HuH-7 (cell line): ENCODE results near the gene ATF7.
"Not testable (repeated sequence)": the region's sequence is repeated elsewhere in the genome, so short reads cannot be mapped to it uniquely, and the experiment has no call there.

Experiments used
- DNase-seq: peaks from one replicate; pipeline ENCODE4 v3.0.0; 2011; ENCODE audit warnings: low spot score

The ATF7 gene

DNA sequence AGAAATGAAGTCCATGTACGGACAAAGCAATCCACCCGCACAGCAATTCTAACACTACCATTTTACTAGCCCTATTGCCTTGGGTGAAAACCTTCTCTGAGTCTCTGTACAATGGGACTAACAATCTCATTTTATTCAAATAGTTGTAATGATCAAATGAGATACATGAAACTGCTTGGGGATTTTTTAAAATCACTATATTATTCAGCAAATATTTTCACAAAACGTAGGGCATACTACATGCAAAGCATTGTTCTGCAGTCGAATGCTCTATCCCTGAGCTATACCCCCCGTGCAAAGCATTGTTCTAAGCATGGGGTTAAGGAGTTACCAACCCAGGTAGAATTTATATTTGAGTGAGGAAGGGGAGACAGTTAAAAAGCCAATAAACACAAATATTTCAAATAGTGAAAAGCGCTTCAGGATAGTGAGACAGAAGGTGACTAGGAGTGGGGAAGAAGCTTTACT, 554 bp upstream of the ATF7 start:
- no peak for DNase-seq

DNA sequence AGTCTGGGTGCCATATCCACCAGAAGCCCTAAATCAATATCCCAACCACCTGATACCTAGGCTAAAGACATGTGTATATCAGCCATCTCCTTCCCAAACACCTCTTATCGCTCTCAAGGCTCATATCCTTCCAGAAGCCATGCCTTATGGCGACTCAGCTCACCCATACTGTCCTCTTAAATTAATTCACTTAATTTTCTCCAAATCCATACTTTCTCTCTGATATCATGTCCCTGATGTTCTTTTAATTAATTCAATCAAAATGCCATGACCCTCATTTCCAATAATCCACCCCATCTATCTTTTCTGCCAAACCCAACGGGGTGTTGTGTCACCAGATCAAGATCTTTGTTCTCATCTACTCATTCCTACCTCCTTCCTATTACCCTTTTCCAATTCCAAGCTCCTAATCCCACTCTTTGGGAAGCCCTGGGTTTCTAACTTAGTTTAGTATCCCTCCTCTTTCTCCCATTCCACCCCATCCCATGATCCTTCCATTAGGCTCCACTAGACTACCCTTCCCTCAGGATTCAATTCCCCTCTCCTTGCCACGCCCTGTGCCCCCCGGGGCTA, 723 bp downstream of the ATF7 start:
- DNase-seq: no peak

DNA sequence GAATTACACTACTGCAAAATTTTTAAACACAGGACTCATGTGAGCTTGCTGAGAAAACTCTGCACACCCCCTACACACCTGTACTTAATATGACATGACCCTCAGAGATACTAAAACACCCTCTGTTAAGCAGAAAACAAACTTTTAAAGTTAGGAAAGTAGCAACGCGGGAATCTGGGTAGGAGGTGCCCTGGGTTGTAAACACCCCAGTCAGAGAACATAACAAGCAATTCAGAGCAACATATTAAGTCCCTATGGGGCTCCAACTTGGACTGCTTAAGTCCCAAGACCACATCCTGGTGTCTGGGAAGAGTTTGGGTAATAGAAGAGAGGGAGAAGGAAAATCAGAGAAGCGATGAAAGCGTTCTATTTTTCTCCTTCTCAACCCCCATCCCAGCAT, 1.2 kb downstream of the ATF7 start:
- DNase-seq: no peak

DNA sequence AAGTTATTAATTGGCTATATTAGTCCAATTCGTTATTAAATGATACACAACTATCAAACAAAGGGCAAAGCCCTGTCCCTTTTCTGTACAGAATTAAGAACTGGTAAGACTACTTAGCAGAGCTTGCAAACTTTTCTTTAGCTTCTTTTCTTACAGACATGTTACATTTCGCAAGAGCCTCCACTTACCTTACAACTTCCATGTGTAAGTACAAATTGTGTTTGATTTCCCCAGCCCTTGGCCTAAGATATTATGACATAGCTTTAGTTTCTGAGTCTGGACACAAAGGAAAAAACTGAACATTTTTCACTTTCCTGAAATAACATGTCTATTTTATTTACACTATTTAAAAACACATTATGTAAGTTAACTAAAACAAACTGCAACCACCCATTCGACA, 1.7 kb downstream of the ATF7 start:
- DNase-seq: no peak

DNA sequence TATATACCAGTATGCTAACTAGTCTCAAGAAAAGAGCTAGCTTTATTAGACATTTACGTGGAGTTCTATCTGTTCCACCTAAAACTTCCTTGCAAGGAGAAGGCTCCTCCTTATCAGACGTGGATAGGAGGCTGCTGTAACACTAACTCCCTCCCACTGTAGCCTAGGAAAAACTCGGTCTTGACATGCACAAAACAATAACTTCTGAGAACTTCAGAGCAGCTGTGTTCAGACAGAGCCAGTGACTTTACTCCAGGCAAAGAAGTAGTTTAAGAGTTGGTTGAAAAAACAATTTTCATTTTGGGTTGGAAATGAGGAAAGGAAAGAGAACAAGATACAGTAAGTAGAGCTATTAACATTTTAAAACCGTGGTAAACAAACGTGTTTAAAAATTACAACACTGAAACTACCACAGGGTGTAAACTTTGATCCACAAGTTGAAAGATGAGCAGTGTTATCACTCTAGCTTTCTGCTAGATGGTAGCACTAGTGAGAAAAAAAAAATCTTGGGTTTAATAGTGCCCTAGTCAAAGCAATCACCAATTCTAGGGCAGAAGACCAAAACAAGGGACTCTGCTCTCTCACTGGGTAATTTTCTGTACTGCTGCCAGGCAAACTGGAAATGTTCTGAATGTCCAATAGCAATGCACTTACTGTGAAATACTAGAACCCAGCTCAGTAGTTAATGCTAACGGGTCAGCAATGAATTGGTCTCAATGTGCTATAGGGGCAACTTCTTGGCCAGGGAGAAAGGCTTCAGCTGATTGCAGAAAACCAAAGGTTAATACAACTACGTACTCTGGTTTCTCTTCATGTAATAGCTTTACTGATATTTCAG, 2.4 kb downstream of the ATF7 start:
- DNase-seq: no peak

DNA sequence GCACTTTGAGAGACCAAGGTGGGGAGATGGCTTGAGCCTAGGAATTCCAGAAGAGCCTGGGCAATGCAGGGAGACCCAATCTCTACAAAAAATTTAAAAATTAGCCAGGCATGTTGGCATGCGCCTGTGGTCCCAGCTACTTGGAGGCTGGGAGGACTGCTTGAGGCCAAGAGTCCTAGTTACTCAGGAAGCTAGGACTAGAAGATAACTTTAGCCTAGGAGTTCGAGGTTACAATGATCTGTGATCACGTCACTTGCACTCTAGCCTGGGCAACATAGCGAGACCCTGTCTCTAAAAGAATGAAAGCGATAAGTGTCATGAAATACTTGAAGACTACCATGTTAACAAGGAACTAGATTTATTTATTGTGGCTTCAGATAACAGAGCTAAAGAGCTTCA, 3.5 kb downstream of the ATF7 start:
- no peak for DNase-seq

DNA sequence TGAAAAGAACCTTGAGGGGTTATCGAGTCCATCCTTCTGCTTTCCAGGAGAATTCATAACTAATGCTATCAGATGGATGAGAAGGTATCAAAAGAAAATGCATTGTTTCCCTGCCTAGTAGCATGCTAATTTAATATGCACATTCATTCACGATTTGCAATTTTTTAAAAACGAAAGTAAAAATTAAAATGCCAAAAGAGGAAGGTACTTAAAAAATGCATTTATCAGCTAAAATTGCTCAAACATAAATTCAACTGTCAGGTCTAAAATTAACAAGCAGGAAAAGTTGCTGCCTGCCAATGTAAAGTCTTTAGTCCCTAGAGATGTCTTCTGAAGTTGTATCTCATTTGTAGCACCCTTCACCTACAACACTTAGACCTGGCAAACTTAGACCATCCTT, 7.9 kb downstream of the ATF7 start:
- no peak for DNase-seq

DNA sequence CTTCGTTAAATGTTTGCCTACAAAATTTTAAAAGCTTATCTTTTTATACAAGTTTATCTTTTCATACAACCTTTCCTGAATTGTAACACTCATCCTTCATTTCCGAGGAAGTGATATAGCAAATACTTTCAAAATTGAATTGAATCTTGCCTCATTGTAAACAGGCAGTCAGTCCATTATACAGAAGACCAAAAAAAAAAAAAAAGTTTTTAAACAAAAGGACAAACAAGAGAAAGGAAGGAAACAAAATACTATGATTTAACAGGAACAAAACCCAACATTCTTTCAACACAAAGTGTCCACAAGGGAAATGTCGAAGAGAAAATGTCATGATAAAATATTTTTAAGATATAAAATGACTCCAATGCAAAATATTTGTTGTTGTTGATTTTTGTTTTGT, 8.5 kb downstream of the ATF7 start:
- no peak for DNase-seq

DNA sequence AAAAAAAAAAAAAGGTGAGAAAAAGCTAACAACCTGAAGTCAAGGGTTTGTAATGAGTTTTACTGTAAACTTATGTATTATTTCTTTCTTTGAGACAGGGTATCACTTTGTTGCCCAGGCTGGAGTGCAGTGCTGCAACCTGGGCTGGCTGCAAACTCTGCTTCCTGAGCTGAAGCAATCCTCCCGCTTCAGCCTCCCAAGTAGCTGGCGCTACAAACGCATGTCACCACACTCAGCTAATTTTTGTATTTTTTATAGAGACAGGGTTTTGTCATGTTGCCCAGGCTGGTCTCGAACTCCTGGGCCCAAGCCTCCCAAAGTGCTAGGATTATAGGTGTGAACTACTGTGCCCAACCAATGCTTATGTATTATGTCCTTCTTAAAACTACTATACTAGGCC, 9.2 kb downstream of the ATF7 start:
- DNase-seq: no peak

DNA sequence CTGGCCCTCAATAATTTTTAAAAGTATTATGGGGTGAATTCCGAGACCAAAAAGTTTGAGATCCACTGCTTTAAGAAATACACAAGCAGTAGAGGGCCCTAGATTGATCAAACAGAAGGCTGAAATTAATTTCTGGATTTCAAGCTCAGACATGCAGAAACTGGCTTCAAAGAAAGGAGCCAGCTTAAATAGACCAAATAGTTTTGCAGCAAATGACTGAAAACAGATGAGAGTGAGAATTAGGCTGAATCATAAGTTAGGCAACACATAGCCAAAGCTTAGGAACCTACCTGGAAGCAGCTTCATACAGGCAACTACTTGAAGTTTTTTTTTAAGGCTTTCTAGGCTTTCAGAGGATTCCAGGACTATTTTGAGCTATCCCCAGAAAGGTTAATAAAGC, 12.4 kb downstream of the ATF7 start:
- no peak for DNase-seq

DNA sequence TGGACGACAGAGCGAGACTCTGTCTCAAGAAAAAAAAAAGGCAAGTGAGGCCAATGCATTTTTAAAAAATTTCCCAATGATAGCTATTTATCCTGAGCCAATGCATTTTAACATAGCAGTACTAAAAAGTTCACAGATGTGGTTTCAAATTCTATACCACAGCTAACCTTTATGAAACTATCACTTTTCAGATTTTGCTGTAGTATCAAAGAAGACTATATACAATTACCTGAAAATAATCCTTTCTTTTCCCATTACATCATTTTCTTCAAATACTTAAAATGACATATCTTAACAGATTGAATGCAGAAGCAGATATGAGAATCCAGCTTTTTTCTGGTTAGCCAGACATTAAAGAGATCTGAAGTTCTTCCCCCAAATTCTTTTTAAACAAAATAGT, 13.2 kb downstream of the ATF7 start:
- DNase-seq: no peak

DNA sequence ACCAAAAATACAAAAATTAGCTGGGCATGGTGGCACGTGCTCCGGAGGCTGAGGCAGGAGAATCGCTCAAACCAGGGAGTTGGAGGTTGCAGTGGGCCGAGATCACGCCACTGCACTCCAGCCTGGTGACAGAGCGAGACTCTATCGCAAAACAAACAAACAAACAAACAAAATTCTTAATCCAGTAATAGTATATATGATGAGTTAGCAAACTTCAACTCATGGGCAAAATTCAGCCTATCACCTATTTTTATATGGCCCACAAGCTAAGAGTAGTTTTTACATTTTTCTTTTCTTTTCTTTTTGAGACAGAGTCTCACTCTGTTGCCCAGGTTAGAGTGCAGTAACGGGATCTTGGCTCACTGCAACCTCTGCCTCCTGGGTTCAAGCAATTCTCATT, 14.9 kb downstream of the ATF7 start:
- DNase-seq: no peak

DNA sequence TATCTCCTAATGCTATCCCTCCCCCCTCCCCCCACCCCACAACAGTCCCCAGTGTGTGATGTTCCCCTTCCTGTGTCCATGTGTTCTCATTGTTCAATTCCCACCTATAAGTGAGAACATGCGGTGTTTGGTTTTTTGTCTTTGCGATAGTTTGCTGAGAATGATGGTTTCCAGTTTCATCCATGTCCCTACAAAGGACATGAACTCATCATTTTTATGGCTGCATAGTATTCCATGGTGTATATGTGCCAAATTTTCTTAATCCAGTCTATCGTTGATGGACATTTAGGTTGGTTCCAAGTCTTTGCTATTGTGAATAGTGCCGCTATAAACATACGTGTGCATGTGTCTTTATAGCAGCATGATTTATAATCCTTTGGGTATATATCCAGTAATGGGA, 19.5 kb downstream of the ATF7 start:
- DNase-seq: not testable (repeated sequence)

DNA sequence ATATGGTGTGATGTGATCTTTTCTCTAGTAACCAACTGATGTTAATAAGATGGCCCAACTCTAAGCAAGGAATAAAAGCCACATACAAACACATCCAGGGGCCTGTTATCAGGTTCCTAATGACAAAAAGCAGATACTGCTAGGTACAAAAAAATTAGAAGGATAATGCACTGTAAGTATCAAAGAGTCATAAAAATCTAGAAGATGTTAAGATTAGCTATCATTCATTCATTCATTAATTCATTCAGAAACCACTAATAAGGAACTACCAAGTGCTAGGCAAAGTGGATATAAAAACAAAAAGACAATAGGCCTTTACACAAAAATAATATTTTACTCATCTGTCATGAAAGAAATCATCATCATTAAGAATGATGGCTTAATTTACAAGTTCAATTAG, 21.6 kb downstream of the ATF7 start:
- DNase-seq: no peak

DNA sequence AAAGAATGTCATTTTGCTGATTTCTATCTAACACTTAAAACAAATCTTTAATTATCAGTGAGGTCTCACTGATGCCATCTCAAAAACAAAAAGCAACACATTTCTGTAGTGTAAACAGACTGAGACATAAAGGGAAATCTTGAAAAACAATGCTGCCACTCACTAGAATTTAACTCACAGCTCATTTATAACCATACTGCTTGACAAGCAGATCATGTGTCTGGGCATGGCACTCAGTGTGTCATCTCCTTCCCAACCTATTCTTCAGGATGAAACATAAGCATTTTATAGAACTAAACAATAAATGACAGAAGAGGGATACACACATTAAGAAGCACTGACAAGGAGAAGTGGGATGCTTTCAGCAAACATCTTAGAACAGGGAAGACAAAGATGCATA, 22.4 kb downstream of the ATF7 start:
- DNase-seq: no peak

DNA sequence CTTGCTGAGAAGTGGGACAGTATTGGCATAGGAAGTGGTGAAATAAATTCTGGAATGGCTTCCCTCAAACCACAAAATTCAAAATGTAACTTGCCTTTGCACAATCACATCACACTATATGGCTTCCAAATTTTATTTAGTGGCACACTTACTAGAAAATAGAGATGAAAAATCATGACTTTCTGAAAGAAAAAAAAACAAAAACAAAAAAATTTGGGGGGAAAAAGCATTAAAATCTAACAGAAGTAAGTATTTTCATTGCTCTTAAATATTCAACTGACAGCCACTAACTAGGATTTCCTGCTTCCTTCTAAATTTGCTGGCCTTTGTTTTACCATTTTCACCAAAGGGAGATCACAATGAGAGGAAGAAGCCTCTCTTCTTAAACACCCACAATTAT, 23.0 kb downstream of the ATF7 start:
- no peak for DNase-seq

DNA sequence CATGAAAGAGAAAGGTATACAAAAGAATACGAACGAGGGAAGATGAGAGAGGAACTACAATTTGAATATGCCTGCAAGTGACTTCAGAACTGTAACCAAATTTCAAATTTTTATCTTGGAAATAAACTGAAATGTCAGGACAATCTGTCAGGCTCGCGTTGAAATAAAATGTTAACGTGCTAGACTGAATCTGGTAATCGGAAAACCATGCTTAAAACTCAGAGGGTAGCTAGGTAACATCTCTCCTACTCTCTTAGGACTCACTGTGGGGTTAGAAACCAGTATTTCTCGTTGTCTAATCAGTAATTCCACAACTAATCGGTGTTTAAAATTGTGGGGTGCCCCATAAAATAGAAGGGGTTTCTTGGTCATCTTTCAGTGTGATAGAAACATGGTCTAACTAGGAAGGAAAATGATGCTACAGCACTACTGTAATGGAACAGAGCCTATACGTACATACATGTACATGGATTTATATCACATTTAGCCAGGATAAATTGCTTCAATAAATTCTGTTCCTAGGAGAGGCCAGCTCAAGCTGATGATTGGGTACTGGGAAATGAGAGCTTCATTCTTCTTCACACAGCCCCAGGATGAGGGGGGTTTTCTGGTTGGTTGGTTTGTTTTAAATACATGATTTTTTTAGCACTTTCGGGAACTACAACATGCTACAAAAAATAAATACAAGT, 23.9 kb downstream of the ATF7 start:
- DNase-seq: no peak

DNA sequence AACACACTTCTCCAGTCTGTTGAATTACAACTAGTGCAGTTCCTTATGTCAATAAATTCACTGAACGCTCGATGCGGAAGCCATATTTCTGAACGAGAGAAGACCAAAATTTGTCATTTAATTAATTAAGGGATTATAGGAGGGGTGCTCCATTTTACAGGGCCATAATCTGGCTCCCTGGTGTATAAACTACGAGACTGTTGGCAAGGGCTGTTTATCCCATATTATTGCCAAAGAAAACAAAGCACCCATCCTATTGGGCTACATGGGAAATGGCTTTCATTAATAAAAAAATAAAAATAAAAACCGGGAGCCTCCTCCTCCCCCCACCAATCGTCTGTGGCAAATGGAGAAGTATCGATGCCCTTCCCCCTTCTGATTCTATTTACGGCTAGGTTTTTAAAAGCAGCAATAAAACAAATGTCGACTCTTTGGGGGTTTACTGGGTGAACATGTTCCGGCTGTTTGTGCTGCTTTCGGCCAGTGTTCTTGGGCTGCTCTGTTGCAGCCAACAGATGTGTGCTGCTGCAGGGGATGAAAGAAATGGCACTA, 24.8 kb downstream of the ATF7 start:
- no peak for DNase-seq

DNA sequence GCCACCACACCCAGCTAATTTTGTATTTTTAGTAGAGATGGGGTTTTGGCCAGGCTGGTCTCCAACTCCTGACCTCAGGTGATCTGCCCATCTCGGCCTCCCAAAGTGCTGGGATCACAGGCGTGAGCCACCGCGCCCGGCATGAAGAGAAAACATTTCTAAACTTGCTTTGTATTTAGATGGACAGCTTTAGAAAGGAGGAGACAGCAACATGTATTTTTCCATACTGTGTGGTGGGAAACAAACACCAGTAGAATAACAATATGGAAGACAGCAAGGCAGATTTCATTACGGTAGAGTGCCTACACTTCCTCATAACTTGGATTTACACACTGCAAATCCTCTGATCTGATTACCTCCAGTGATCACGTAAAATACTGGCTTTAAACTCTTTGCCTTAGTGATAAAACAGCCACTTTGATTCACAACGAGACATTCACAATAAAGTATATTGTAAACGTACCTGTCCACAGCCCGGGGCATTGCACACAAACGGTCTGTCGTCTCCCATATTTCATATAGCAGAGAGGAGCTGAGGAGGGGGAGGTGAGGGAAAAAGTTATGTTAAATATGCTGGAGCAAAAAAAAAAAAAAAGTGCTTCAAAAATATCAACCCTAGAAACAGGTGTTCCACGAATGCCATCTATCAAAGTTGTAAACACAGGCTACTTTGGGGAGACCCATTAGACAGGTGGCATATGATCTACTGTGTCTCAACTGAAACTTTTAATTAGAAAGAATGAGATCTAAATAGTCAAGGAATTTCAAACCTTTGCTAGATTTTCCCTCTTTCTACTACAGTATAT, 25.5 kb downstream of the ATF7 start:
- no peak for DNase-seq

DNA sequence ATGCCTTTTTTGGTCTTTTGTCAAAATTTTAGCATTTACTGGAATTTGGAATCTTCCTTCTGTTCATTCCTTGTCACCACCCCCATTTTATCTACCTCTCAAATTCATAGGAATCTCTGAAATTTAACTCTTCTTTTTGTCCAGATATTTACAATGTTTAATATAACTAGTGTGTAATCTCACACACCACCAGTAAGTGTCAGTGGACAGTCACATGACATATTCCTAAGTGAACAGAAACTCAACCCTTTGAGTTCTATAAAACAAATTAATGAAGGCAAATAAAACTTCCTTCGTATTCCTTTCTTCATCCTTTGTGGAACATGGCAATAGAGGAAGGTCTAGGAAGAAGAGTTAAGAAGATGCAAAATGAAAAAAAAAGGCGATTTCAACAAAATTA, 26.6 kb downstream of the ATF7 start:
- DNase-seq: no peak

DNA sequence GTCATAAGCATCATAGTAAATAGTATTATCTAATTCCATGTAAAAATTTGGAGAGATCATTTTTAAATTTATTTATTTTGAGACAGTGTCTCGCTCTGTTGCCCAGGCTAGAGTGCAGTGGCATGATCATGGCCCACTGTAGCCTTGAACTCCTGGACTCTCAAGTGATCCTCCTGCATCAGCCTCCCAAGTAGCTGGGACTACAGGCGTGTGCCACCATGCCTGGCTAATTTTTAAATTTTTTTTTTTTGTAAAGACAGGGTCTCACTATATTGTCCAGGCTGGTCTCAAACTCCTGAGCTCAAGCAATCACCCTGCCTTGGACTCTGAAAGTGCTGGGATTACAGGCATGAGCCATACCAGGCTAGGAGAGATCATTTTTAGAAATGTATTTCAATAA, 27.2 kb downstream of the ATF7 start:
- not testable (repeated sequence) for DNase-seq

DNA sequence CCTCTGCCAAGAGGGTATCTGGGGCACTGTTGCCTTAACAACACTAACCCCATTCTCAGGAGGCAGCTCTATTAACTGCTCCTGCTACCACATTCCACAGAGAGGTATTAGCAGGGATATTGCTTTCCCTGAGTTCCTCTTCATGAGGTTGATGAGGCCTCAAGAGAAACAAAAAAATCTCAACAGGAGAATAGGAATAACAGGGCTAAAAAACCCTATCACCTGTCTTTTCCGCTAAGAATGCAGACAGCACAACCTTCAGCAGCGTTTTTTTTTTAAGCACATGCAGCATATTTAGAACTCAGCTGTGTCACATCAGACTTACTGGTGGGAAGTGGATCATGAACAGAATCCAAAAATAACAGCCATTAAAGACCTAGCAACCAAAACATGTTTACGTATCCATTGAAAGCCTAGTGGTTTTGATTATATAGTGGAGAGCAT, 29.2 kb downstream of the ATF7 start:
- DNase-seq: no peak
